Umbilical cord (tissue), 2 donors: ENCODE results near the gene C2orf80. TPM values are rescaled to one million over a fixed set of nuclear protein-coding genes. Genes with fewer than 3 reads are reported as not detected.
"Not testable (repeated sequence)": the region's sequence is repeated elsewhere in the genome, so short reads cannot be mapped to it uniquely, and the experiment has no call there.

ENCODE experiments used
- DNase-seq: peaks from one replicate; pipeline ENCODE4 v3.0.0-alpha.2; 2015; ENCODE audit warnings: low spot score
- total RNA-seq: library from RNA; depleted of rRNA; stranded (reverse); fragments of >200 nt; gene quantifications from one replicate; pipeline ENCODE4 v1.2.3, GENCODE V29; 2014; ENCODE audit warnings: low replicate concordance; ENCODE audit not compliant: insufficient read depth

C2orf80 gene
- total RNA-seq, 1 donor from 2014 or later = not detected

DNA sequence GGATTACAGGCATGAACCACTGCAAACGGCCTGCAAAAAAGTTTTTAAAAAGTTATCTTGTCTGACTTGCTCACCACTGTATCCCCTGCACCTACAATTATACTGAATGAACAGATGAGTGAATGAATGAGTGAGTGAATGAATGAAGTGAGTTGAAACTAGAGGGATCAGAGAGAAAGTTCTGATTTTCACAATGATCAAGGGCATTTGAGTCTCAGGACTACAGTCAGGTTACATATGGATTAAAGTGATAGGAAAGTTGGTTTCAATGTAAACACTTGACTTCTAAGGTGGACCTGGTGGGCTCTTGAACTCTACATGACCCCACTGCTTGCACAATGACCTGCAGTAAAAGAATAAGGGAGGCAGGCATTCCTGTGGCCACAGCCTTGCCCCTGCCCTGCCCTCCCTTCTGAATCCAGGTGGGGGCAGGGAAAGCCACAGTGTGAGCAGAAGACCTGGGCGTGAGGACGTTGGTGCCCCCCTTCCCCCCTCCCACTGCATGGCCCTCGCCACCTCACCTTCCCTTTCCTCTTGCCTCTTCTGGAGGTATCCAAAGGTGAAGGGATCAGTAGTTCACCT is 10.7 kb downstream of the C2orf80 start:
- no peak for DNase-seq

DNA sequence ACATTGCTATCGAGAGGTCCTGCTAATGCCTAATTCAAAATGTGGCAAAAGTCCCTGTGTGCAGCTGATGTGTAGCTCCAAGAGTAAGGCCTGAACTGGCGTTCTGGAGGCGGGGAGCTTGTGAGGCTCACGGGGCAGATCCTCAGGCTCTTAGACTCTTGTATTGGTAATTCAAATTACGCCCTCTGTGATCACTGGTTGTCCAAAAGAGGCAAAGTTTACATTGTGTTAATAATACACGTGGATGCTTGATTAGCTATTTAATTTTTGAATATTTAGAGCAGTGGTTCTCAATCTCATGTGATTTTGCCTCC is 14.0 kb downstream of the C2orf80 start:
- DNase-seq = no peak

DNA sequence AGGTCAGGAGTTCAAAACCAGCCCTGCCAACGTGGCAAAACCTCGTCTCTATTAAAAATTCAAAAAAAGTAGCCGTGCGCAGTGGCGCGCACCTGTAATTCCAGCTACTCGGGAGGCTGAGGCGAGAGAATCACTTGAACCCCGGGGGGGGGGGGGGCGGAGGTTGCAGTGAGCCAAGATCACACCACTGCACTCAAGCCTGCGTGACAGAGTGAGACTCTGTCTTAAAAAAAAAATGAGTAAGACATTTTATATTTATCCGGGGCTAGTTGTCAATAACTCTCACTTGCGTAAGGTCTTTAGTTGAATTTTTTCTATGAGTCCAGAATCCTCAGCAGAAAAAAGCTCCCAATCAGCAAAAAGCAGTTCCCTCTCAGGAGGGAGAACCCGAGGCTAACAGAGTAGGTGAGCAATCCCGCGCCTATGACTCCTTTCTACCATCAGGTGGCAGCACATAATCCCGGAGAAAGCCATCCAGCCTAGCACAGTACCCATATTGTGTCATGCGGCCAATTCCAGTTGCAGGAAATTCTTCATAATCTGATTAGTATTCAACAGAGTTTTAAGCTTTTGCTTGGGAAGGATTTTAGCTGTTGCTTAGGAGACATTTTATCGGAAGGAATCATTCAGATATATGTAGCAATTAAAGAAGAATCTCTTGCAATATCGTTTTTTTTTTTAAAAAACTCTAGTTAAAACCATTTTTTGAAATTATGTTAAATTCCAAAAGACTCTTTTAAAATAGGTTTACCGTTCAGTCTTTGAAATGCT is 14.6 kb downstream of the C2orf80 start:
- DNase-seq = peak; percentile 91

DNA sequence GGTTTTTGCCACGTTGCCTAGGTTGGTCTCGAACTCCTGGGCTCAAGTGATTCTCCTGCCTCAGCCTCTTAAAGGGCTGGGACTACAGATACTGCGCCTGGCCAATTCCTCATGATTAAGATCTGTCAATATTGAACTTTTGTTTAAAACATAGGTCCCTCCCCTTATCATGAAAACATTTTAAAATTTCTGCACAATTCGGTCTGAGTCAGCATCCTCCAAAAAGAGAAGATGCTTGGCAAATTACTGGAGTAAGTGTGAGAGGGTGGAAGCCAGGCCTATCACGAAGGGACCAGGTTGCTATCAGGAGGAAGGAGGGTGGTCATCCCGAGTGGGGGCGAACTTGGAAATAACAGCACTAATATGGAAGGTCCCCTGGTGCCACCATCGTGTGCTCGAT is 15.7 kb downstream of the C2orf80 start:
- no peak for DNase-seq

DNA sequence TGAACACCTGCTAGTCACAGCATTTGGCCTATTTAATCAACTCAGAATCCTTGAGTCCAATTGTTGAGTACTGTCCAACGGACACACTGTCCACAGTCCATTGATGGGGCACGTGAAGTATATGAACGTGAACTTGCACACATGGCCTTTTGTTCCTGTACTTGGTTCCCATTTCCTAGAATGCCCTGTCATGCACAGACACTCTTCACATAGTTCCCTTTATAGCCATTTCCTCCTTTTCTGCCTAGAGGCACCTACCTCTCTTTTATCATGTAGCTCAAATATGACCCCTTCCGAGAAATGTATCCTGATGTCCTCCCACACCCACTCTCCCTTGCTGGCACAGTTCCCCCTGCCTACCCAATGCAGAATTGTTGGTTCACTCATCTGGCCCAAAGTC is 17.7 kb downstream of the C2orf80 start:
- no peak for DNase-seq

DNA sequence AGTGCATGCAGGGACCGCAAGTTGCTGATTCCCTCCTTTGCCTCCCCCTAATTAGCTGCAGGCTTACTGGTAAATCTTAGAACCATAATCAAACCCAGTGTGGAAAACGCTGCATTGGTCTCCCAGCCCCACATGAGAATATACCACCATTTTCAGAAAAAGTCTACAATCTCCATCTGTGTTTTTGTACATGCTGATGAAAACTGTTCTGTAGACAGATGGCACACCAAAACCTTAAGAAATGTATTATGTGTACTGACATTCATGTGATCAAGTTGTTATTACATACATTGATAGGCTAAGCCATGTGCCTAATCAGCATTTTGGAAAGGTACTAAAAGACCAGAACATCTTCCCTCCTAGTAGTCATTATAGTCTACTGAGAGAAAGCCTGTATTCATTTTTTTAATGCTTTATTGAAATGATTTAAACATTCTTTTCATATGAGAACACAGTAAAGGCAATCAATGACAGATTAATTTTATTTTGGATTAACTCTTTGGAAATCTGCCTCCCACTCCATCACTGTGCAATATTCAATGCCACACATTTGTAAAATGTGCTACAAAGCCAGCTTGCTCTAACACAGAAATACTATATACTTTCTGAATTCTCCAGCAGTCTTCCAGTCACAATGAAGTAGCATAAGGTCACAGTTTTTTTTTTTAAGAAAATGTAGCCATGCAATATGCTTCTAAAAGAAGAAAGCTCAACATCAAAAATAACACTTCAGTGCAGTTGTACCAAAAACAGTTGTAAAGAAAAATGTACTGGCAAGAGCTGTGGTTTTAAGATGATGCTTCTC is 24.7 kb downstream of the C2orf80 start:
- DNase-seq = peak; percentile 11

DNA sequence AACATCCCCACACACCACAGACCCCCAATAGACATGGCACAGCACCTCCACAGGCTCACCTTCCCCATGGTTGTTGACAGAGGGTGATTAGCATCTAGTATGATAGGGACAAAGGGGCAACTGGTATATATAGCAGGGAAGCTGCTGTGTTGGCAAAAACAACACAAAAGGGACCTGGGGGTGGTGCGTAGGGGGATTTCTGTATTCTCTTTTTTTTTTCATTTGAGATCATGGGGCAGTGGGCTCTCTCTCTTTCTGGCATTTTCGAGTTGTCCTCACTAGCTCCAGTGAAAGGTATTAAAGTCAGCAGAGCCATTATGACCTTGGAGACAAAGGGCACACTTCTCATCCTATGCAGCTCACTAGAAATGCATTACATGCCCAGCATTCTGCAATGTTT is 26.3 kb downstream of the C2orf80 start, which contains the start of gene CRYGA:
Gene CRYGA, minus strand, starts transcription at position 101 of the 400 bp plus-strand sequence. Its CDS starts 33 bp downstream, at position 68.
- no peak for DNase-seq

DNA sequence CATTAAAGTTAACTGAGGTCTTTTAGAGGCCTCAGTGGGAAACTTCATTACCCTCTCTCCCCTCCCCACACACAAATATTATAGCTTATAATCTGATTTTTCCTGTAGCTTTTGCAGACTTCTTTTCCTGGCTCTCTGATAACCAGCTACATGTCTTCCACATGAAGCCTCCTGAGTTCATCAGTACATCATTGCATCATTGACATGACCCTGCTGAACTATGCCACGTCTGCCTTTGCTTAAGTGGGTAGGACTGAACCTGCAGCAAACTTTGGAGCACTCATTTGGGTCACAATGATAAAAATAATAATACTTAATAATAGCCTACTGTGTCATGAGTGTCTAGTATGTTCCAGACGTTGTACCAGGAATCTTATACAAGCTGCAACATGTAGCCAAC is 33.4 kb downstream of the C2orf80 start:
- no peak for DNase-seq

DNA sequence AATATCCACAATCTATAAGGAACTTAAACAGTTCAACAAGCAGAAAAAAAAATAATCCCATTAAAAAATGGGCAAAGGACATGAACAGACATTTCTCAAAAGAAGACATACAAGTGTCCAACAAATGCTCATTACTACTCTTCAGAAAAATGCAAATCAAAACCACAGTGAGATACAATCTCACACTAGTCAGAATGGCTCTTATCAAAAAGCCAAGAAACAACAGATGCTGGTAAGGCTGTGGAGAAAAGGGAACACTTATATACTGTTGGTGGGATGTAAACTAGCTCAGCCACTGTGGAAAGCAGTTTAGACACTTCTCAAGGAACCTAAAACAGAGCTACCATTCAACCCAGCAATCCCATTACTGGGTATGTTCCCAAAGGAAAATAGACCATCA is 36.7 kb downstream of the C2orf80 start:
- DNase-seq = no peak

DNA sequence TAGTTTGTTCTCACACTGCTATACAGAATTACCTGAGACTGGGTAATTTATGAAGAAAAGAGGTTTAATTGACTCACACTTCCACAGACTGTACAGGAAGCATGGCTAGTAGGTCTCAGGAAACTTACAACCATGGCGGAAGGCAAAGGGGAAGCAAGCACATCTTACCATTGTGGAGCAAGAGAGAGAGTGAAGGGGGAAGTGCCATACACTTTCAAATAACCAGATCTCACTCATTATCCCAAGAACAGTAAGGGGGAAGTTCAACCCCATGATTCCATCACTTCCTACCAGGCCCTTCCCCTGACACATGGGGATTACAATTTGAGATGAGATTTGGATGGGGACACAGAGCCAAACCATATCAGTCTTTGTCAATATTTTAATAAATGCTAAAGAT is 38.9 kb downstream of the C2orf80 start:
- no peak for DNase-seq

DNA sequence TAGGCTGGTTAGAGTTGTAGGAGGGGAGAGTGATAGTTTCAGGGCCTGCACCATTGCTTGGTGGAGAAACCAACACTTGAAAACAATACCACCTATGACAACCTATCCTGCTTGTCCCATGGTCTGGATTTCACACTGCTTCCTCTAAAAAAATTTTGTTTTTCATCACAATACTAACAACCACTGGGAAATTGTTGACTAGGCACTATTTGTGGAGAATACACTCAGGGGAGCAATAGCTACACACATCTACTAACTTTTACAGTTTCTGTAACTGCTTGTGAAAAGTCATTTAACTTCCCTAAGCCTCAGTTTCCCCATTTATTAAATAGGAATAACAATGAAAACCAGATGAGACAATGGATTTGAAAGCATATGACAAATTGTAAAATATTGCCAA is 39.7 kb downstream of the C2orf80 start:
- DNase-seq = no peak

DNA sequence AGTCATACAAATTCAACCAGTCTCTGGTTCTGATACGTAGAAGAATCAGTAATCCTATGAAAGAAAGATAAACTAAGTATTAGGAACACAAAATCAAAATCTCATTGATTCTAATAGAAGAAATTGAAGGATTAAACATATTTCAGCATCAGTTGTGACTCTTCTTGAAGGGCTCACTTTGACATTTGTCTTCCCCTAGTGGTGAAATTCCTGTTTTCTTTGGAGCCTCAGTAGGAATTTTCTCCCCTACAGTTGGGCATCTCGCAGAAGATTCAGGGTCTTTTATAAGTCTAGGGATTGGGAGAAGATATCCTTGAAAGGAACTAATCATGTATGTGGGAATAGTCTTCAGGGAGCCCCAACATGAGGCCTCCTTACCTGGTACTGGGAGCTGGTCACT is 41.0 kb downstream of the C2orf80 start:
- no peak for DNase-seq

DNA sequence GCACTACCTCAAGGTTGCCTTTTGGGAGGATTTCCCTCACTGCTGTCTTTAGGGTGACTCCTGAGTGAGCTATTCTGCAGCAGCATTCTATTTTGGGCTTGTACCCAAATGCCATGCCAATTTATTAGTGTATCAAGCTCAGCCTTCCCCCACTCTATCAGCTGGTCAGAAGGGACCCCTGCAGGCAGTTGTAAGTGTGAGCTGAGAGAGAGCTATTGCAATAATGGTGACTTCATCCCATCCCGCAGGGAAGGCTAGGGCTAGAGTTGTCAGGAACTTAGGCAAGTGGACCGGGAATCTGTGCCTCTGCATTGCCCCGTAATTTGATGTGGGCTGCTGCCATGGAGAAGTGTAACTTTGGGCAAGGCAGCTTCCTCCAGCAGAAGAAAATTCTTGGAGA is 42.1 kb downstream of the C2orf80 start:
- no peak for DNase-seq

DNA sequence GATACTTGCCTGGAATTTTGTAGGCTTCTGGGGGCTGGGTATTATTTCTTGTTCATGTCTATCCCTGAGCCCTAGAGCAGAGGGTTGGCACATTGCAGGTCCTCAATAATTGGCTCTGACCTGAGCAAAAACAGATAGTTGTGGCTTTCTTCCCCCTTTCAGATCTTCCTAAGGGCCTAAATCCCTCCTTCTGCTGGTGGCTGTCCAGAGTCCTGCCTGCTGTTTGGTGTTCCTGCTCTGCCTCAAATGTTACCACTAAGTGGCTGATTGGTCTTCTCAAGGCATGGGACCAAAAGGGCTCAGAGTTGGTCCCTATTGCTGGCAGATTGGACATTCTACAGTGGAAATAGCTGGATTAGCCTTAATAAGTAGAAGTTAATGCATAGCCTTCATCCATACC is 42.8 kb downstream of the C2orf80 start:
- no peak for DNase-seq

DNA sequence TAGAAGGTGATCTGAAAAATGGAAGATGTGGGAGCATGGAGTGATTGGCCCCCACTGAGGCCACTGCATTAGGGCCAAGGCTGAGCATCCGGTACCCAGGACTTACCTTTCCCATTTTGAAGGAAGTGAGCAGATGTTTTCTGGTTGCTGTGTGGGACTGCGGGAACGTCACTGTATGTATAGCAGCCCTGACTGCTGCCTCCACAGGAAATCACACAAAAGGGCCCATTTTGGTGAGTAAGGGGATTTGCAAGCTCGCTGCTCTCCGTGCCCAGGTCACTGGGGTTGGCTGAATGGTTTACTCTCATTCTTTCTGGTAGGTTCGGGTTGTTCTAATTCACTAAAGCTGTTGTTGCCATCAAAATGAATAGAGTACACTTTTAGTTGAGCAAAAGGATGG is 43.8 kb downstream of the C2orf80 start, which contains the start of gene CRYGB:
Gene CRYGB, minus strand, starts transcription at position 153 of the 400 bp plus-strand sequence. Its CDS starts 38 bp downstream, at position 115.
- no peak for DNase-seq

DNA sequence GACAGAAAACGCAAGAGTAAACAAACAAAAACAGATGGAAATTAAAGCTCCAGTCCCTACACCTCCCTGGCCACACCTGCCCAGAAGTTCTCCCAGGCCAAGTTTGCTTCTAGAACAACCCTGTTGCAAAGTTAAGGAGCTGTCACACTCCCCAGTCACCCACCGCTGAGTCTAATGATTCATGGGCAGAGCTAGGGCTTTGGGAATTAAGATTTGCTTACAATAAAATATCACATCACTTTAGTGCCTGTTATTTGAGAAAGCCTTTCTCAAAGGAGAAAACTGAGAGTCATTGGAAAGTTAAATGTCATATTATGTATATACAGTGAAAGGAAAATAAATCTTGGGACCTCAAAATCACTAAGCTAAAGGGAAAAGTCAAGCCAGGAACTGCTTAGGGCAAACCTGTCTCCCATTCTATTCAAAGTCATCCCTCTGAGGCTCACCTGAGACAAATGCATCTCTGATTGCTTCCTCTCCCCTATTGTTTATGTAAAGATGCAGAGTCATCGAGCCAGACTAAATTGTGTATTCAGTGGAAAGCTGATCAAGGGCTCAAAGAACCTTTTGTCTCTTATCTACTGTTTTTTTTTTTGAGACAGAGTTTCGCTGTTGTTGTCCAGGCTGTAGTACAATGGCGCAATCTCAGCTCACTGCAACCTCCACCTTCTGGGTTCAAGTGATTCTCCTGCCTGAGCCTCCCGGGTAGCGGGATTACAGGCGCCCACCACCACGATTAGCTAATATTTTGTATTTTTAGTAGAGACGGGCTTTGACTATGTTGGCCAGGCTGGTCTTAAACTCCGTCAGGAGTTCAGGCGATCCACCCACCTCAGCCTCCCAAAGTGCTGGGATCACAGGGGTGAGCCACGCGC is 46.7 kb downstream of the C2orf80 start:
- DNase-seq = no peak

DNA sequence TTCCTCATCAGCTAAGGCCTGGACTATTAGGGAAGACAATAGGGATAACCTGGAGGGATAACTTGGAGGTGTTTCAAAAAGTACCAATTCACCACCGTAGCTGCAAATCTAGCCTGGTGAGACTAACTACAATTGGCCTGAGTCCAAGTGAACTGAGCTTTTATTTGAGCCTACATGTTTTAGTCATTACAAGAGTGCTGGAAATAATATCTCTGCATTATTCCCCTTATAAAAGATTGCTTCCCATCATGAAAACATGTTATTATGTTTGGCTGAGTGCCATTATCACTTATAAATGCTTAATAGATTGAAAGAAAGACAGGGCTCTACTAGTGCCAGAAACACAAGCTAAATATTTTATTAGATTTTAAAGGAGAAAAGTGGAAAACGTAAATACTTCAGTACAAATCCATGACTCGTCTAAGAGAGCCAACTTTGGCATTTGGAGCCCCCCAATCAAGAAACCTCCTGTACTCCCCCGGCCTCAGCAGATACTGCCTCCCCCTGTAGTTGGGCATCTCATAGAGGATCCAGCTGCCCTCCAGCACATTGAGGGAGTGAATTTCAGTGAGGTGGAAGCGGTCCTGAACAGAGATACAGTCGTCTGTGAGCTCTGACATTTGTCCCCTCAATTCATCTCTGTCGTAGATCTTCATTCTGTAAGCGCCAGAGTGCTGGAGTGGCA is 47.4 kb downstream of the C2orf80 start:
- peak; percentile 57 for DNase-seq

DNA sequence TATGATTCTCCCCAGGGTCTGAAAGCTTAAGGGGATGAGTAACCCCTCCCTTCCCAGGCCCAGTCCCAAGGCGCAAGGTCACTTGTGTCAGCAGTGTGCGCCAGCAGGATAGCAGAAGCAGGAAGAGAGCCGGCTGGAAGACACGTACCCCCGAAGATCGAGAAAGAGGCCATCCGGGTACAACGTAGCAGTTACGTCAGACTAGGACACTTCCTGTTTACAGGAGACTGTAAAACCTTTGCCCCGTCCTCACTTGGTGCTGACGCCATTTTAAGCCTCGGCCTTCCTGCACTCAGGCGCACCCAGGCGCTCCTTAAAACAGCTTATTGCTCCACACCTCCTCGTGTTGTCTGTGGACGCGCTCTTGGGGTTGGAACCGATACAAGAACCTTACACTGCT is 50.4 kb downstream of the C2orf80 start:
- no peak for DNase-seq

DNA sequence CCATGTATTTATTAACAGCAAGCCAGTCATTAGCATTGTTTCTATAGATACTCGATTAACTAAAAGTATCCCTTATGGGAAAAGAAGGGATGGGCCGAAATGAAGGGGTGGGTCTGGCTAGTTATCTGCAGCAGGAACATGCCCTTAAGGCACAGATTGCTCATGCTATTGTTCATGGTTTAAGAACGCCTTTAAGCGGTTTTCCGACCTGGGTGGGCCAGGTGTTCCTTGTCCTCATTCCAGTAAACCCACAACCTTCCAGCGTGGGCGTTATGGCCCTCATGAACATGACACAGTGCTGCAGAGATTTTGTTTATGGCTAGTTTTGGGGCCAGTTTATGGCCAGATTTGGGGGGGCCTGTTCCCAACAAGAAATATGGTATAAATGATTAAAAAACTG is 51.5 kb downstream of the C2orf80 start:
- not testable (repeated sequence) for DNase-seq

DNA sequence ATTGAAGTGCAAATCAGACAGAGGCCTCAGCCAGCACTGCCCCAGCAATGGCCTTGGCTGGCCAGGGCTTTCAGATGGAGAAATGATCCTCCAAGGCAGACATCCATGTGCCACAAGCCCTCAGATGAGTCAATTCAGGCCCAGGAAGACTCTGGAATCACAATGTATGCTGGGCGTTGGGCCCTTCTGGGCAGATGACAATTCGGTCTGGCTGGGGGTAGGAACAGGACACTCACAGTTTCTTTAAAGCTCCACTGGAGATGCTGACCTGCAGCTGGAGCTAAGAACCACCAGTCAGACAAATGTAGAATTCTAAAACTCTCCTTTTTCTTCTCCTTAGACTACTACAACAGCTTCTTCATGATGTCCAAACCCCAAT is 53.1 kb downstream of the C2orf80 start:
- DNase-seq = no peak
